Measurements from ENCODE around the gene BAHD1. TPM values are rescaled to one million over a fixed set of nuclear protein-coding genes. Genes with fewer than 3 reads are reported as not detected.

BAHD1 gene
- total RNA-seq, 2 experiments from 2014 or later, result 20.3 to 21.5 TPM

DNA sequence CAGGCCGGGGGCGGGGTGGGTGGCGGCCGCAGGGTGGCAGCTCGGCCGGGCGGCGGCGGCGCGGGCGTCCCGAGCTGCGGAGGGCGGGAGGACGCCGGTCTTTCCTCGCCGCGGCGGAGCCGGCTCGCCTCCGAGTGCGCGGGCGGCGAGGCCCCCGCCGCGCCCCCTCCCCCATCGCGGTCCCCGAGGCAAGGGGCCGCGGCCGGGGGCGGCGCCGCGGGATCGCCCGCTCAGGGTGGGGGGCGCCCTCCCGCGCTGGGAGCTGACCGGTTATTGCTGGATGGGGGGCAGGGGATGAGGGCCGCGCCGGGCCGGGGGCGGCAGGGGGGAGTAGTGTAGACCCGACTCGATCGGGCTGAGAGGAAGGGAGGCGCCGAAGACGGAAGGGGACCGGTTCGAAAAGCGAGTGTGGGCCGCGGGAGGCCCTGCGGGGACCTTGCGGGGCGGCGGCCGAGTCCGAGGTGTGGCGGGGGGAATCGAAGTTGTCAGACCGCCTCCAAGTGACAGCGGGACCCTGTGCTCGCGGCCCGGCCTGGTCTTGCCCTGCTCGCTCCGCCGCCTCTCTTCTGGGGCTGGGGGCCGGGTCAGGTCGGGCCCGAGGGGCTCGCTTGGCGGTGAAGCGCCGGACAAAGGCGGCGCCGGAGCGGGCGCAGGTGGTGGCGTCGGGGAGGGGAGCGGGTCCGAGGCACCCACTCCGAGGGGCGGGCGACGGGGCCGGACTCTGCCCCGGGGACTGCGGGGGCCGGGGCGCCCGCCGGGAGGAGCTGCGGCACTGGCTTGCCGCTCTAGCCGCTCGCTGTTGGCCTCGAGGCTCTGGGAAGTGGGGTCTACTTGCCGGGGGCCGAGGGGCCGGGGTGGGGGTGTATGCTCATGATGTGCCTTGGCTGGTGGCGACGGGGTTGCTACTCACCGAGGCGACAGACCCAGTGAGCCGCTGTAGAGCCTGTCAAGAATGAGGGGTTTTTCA is 1.1 kb downstream of the BAHD1 start:
- ATAC-seq (ENCODE audit: poor library complexity), result no peak
- CTCF ChIA-PET, result interaction anchor here (0.7 to 3.6 kb wide), 7 partner anchors 10 to 78 kb away, joined by 3 to 13 read pairs (median 4); no protein-coding TSS in a partner anchor
- Histone ChIP-seq H3K27me3 (ENCODE audit: control insufficient read depth in 1 of 2, insufficient read depth in 2 of 2, low read length in 2 of 2) (peaks cover 15 to 20% of the 10 kb centered on the region in 2 experiments), H3K4me3 (ENCODE audit: low read length) (peak overlapping the region; percentile 64), H3K36me3 (ENCODE audit: insufficient read depth, low read length) (peaks cover 6% of the 10 kb centered on the region), H3K27ac (ENCODE audit: low read depth in 1 of 2, low read length in 2 of 2) (no peak overlapping the region), H3K4me1 (ENCODE audit: insufficient read depth, low read length) (peaks cover 71% of the 10 kb centered on the region), H3K9me3 (ENCODE audit: control insufficient read depth in 1 of 2, insufficient read depth in 1 of 2, low read length in 2 of 2) (peaks cover 0 to 7% of the 10 kb centered on the region in 2 experiments)
- TF ChIP-seq, protein P1, sequence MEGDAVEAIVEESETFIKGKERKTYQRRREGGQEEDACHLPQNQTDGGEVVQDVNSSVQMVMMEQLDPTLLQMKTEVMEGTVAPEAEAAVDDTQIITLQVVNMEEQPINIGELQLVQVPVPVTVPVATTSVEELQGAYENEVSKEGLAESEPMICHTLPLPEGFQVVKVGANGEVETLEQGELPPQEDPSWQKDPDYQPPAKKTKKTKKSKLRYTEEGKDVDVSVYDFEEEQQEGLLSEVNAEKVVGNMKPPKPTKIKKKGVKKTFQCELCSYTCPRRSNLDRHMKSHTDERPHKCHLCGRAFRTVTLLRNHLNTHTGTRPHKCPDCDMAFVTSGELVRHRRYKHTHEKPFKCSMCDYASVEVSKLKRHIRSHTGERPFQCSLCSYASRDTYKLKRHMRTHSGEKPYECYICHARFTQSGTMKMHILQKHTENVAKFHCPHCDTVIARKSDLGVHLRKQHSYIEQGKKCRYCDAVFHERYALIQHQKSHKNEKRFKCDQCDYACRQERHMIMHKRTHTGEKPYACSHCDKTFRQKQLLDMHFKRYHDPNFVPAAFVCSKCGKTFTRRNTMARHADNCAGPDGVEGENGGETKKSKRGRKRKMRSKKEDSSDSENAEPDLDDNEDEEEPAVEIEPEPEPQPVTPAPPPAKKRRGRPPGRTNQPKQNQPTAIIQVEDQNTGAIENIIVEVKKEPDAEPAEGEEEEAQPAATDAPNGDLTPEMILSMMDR (IDR thresholded peaks at IDR 0.05), result peak; percentile 21
- peaks cover 10% of the 10 kb centered on the region for H3K36me3 Mint-ChIP-seq (ENCODE audit: low read depth)
- intact Hi-C loops (cut with DNase I, micrococcal nuclease), result loop anchor here in 1 of 2 experiments (1.0 to 10.0 kb wide), 4 partner anchors 27 to 153 kb away; partner anchors contain the start of gene KNL1
- peak in 4 of 14 experiments; percentile 25 to 53 (median 44) for DNase-seq
- peak overlapping the region; percentile 82 for H3K27ac Mint-ChIP-seq
- peaks cover 78% of the 10 kb centered on the region for H3K4me1 Mint-ChIP-seq (ENCODE audit: low read depth)
- peak overlapping the region; percentile 95 for H3K4me3 Mint-ChIP-seq
- POLR2A ChIA-PET, result interaction anchor here (0.9 to 7.4 kb wide), 13 partner anchors 12 to 314 kb away, joined by 3 to 106 read pairs (median 4); partner anchors contain the start of genes CCDC32, CHST14, INAFM2 and RAD51
- no peaks in the 10 kb centered on the region for H3K9me3 Mint-ChIP-seq
- peaks cover 34% of the 10 kb centered on the region for H3K27me3 Mint-ChIP-seq

DNA sequence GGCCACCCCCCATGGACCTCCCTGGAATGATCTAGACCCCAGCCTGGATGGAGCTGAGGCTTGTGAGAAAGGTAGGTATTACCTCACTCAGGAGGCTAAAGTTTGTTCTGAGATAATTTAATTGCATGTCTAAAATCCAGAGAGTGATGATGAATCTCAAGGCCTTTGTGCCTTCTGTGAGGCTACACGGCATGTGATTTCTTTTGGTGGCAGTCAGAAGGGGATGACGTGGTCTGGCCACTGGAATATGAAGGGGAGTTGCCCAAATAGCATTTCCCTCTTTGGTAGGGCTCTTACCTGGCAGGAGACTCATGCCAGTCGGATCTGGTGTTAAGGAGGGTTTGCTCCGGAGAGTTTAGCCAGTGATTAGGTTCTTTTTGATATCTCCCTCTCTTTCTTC is 2.5 kb downstream of the BAHD1 start:
- peaks cover 10% of the 10 kb centered on the region for H3K36me3 Mint-ChIP-seq (ENCODE audit: low read depth)
- intact Hi-C loops (cut with DNase I, micrococcal nuclease), result loop anchor here in 1 of 2 experiments (2.0 to 10.0 kb wide), 2 partner anchors 26 to 152 kb away; partner anchors contain the start of gene KNL1
- TF ChIP-seq, protein P1 (IDR thresholded peaks at IDR 0.05), result no peak
- H3K4me3 ChIP-seq (ENCODE audit: low read length), result no peak overlapping the region
- H3K36me3 ChIP-seq (ENCODE audit: insufficient read depth, low read length), result peaks cover 6% of the 10 kb centered on the region
- peaks cover 68% of the 10 kb centered on the region for H3K4me1 Mint-ChIP-seq (ENCODE audit: low read depth)
- peak overlapping the region; percentile 82 for H3K27ac Mint-ChIP-seq
- DNase-seq (no peak), ATAC-seq (ENCODE audit: poor library complexity) (no peak)
- peaks cover 62% of the 10 kb centered on the region for H3K4me1 ChIP-seq (ENCODE audit: insufficient read depth, low read length)
- H3K27me3 ChIP-seq (ENCODE audit: control insufficient read depth in 1 of 2, insufficient read depth in 2 of 2, low read length in 2 of 2), result peaks cover 3 to 8% of the 10 kb centered on the region in 2 experiments
- H3K9me3 ChIP-seq (ENCODE audit: control insufficient read depth in 1 of 2, insufficient read depth in 1 of 2, low read length in 2 of 2), result peaks cover 0 to 4% of the 10 kb centered on the region in 2 experiments
- peak overlapping the region; percentile 95 for H3K4me3 Mint-ChIP-seq
- CTCF ChIA-PET, result interaction anchor here (0.7 to 1.6 kb wide), 3 partner anchors 14 to 77 kb away, joined by 3 to 4 read pairs (median 3); no protein-coding TSS in a partner anchor
- peaks cover 20% of the 10 kb centered on the region for H3K27me3 Mint-ChIP-seq
- no peaks in the 10 kb centered on the region for H3K9me3 Mint-ChIP-seq
- POLR2A ChIA-PET, result interaction anchor here (1.1 to 7.4 kb wide), 4 partner anchors 11 to 135 kb away, joined by 3 to 106 read pairs (median 3); partner anchors contain the start of gene CHST14
- no peak overlapping the region for H3K27ac ChIP-seq (ENCODE audit: low read depth in 1 of 2, low read length in 2 of 2)

DNA sequence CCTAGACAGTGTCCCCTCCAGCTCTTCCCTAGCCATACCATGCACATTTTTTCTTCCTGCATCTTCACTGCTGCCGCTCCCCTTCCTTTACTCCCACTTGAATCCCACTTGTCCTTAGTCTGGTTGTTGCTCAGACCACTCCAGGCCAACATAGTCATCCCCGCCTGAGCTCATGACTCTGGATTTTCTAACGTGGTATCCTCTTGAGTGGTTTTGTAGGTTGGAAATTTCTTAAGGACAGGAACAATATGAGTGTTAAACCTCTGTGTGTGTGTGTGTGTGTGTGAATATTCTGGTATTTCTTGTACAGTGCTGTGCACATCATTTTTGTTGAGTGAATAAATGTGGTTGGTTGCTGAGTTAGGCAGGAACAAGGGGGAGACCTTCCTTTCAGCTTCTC is 3.1 kb downstream of the BAHD1 start:
- Histone ChIP-seq H3K36me3 (ENCODE audit: insufficient read depth, low read length) (peaks cover 6% of the 10 kb centered on the region), H3K4me3 (ENCODE audit: low read length) (no peak overlapping the region), H3K27me3 (ENCODE audit: control insufficient read depth in 1 of 2, insufficient read depth in 2 of 2, low read length in 2 of 2) (peaks cover 0 to 2% of the 10 kb centered on the region in 2 experiments), H3K9me3 (ENCODE audit: control insufficient read depth in 1 of 2, insufficient read depth in 1 of 2, low read length in 2 of 2) (no peaks in the 10 kb centered on the region), H3K27ac (ENCODE audit: low read depth in 1 of 2, low read length in 2 of 2) (no peak overlapping the region), H3K4me1 (ENCODE audit: insufficient read depth, low read length) (peaks cover 62% of the 10 kb centered on the region)
- CTCF ChIA-PET, result no interaction called here
- Mint-ChIP-seq H3K4me1 (ENCODE audit: low read depth) (peaks cover 65% of the 10 kb centered on the region), H3K4me3 (peak overlapping the region; percentile 95), H3K9me3 (no peaks in the 10 kb centered on the region), H3K27ac (peak overlapping the region; percentile 82), H3K36me3 (ENCODE audit: low read depth) (peaks cover 10% of the 10 kb centered on the region), H3K27me3 (peaks cover 14% of the 10 kb centered on the region)
- ATAC-seq (ENCODE audit: poor library complexity), result no peak
- no peak for DNase-seq
- POLR2A ChIA-PET, result interaction anchor here (0.6 to 7.4 kb wide), 3 partner anchors 10 to 556 kb away, joined by 3 to 106 read pairs (median 3); partner anchors contain the start of gene CHST14
- TF ChIP-seq, protein P1 (IDR thresholded peaks at IDR 0.05), result no peak
- intact Hi-C loops (cut with DNase I, micrococcal nuclease), result loop anchor here in 1 of 2 experiments (2.0 to 10.0 kb wide), 2 partner anchors 25 to 151 kb away; partner anchors contain the start of gene KNL1
